Activated CD8-positive, alpha-beta memory T cell treated with anti-CD3 and anti-CD28 coated beads, Interleukin-2, amount 50 U/mL, for 1 hour (primary cell): ENCODE measurements around the gene ATXN1L.
"Not testable (repeated sequence)": the region's sequence is repeated elsewhere in the genome, so short reads cannot be mapped to it uniquely, and the experiment has no call there.

Experiments used
- DNase-seq: peaks from one replicate; pipeline ENCODE4 v3.0.0-alpha.2; 2020; ENCODE audit errors: extremely low read depth

Gene ATXN1L, protein sequence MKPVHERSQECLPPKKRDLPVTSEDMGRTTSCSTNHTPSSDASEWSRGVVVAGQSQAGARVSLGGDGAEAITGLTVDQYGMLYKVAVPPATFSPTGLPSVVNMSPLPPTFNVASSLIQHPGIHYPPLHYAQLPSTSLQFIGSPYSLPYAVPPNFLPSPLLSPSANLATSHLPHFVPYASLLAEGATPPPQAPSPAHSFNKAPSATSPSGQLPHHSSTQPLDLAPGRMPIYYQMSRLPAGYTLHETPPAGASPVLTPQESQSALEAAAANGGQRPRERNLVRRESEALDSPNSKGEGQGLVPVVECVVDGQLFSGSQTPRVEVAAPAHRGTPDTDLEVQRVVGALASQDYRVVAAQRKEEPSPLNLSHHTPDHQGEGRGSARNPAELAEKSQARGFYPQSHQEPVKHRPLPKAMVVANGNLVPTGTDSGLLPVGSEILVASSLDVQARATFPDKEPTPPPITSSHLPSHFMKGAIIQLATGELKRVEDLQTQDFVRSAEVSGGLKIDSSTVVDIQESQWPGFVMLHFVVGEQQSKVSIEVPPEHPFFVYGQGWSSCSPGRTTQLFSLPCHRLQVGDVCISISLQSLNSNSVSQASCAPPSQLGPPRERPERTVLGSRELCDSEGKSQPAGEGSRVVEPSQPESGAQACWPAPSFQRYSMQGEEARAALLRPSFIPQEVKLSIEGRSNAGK

DNA sequence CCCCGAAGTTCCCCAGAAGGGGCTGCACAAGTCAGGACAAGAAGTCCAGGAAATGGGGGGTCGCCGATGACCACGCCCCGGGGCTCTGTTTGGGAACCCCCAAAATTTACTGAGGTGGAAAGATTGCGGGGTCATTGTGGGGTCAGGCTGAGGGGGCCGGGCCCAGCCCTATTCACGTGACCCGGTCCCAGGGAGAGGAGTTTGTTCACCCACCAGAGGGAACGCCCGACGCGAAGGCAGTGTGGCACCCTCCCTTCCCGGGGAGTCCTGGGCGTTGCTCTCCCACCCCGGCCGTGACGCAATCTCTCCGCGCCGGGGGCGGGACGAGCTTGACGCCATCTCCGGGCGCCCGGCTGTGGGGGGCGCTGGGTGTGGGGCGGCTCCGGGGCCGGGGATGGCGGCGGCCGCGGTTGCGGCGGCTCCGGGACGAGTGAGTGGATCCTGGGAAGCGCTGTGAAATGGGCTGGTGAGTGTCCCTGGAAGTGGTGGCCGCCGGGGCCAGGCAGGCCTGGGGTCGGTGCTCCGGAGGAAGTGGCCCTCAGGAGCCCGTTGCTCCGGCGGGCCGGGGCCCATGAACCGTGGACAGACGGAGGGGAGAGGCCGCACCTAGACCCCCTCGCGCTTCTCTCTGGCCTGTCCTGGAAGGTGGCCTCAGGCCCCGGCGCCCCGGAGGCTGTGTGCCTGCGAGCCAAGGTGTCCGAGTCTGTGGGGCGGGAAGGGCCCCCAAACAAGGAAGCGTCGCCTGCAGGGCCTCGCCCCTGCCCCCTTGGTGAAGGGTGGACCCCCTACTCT, at the start of gene ATXN1L:
ATXN1L (plus strand) TSS at position 338 of the 792 bp plus-strand sequence. CDS start 3,765 bp downstream, outside the sequence.
- peak; percentile 79 for DNase-seq

DNA sequence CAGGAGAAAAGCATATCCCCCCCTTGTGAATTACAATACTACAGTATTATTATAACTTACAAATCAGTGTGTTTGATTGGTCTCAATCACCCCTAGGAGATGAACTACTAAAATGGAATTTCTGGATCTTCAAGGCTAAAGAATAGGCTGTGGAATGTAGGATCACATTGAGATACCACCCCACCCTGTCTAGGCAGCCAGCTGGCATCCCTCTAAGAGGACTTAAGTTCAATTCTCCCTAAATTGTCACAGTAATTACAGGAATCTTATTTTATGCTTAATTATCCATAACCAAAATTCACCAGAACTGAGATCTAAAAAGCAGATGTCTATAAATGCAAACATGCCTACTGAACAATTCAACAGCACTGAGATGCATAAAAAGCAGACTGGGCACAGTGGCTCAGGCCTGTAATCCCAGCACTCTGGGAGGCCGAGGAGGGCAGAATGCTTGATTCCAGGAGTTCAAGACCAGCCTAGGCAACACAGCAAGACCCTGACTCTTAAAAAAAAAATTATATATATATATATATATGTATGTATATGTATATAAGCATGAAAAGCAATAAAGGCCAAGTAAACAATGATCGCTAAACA, 49.2 kb upstream of the ATXN1L start:
- DNase-seq = no peak

DNA sequence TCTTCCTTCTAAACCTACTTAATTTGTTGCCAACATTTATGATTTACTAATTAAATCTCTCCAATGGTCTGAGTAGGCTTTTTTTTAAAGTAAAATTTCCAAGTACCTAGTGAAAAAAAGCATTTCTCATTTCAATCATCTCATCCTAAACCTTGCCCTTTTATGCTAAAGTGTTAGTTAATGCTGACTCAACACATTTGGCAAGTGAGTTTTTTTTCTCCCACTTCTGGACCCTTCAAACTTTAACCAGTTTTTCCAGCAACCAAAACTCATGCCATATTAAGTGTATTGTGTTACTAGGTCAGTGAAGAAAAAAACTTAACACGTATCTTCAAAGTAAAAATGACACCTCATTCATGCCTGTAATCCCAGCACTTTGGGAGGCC, 42.5 kb upstream of the ATXN1L start:
- DNase-seq = no peak

DNA sequence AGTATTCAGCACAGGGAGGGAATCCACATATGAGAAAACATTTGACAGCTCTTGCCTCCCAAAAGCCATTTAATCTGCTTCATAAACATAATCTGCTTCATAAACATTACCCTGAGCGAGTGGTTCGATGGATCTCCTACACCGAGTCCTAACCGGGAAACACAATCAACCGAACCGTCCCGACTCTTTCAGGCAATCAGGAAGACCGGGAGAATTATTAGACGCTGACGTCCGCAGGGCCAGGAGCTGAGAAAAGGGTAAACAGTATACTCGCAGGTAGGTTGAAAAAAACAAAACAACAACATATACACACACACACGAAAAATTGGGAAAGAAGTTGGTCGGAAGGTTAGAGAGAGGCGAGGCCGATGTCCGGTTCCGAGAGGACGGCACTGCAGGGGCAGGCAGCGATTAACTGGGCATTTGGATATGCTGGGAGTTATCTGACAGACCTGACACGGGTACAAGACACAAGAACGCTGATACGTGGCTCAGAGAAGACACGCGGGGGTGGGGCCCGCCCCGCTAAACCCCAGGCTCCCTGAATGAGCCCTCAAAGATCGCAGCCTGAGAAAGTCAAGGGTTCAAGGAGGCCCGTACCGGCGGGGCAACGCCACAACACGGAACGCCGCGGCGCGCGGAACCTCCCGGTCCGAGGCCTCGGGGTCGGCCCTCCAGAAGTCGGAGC, 37.7 kb upstream of the ATXN1L start:
- DNase-seq = no peak

DNA sequence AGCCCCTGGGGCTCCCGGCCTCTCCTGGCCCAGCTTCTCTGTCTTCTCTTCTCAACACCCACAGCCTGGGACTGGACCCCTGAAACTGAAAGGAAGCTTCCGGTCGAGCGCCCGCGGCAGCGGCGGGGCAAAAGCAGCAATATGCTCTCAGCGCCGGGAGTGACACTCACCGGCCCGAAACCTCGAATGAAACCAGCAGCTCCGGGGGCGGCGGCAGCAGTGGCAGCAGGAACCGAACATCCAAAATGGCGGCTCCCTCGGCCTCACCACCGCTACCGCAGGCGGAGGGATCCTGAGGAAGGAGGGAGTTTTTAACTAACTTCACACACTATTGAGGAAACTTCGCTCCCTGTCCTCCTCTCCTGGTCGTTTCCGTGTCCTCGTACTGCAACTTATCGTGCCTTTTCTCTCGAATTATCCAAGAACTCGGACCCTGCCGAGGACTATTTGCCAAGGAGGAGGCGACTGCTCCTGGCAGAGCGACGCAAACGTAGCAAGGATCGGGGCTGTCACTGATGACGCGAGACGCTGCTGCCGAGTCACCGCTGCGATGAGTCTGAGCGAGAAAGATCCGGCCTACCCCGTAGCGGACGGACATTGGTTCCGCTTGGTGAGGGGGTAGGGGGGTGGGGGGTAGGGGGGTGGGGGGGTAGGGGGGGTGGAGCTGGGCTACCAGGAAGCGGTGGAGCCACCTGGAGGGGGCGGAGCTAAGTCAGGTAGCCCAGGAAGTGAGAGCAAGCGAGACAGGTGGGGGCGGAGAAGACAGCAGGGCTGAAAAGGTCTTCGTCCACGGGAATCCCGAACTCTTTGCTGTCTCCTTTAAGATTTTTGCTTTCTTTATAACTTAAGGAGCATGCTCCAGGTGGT, 37.0 kb upstream of the ATXN1L start, which contains the start of gene AP1G1:
AP1G1 (minus strand) TSS at position 242 of the 867 bp plus-strand sequence. CDS start 19,355 bp downstream, outside the sequence.
- peak; percentile 93 for DNase-seq

DNA sequence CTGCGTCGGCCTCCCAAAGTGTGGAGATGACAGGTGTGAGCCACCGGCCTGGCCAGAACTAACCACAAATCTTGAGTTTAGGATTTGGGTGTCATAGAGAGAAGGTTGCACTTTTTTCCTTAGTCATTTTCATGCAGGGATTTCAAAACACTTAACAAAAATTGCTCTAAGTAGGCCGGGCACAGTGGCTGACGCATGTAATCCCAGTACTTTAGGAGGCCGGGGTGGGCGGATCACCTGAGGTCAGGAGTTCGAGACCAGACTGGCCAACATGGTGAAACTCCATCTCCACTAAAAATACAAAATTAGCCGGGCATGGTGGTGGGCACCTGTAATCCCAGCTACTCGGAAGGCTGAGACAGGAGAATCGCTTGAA, 35.6 kb upstream of the ATXN1L start:
- DNase-seq = not testable (repeated sequence)

DNA sequence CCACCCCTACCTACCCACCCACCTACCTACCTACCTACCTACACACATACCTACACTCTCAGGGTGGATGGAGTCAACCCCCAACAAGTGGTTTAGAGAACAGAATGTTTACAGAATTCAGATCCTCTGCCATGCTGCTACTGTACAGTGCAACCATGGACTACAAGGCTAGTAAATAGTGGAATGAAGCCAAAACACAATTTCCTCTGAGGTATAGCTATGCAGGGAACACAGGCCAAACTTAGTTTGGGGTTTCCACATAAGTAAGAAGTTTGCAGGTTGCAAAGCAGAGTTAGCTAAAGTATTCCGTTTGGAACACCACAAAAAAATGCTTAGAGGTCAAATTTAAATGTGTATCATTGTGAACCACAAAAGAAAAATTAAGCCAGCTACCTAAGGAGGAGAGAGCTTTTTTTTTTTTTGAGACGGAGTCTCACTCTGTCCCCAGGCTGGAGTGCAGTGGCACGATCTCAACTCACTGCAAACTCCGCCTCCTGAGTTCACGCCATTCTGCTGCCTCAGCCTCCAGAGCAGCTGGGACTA, 34.4 kb upstream of the ATXN1L start:
- no peak for DNase-seq

DNA sequence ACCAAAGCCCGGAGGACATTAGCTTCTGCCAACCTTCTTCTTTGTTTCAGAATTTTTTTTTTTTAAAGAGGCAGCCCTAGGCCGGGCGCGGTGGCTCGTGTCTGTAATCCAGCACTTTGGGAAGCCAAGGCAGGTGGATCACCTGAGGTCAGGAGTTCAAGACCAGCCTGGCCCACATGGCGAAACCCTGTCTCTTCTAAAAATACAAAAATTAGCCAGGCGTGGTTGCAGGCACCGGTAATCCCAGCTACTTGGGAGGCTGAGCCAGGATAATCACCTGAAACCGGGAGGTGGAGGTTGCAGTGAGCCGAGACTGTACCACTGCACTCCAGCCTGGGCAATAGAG, 28.6 kb upstream of the ATXN1L start:
- not testable (repeated sequence) for DNase-seq

DNA sequence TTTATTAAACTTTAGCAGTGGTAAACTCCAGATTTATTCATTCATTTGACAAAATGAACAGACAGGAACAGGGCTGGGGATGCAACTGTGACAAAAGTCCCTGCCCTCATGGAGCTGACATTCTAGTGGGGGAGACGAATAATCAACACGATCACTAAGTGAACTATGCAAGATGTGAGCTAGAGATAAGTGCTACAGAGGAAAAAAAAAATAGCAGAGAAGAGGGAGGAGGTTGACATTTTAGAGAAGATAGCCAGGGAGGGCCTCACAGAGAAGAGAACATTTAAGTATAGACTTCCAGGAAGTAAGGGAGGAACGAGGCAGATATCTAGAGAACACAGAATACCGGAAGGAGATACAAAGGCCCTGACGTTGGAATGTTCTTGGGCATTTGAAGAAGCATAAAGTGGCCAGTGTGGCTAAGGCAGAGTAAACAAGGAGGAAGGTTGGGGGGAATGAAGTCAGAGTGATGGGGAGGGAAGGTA, 19.2 kb upstream of the ATXN1L start:
- no peak for DNase-seq

DNA sequence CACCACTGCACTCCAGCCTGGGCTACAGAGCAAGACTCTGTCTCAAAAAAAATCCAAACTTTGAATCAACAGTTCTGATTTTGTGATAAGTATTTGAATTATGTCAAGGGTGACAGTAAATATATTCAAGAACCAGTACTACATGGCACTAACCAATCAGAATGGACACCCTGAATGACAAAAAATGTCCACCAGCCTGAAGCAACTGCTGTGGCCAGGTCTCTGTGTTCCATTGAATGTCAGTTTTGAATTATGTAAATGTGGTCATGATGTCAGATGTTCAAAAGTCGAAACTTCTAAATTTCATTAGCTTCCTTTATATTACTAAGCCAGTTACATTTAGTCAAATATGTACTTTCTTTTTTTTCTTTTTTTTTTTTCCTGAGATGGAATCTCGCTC, 15.4 kb upstream of the ATXN1L start:
- no peak for DNase-seq

DNA sequence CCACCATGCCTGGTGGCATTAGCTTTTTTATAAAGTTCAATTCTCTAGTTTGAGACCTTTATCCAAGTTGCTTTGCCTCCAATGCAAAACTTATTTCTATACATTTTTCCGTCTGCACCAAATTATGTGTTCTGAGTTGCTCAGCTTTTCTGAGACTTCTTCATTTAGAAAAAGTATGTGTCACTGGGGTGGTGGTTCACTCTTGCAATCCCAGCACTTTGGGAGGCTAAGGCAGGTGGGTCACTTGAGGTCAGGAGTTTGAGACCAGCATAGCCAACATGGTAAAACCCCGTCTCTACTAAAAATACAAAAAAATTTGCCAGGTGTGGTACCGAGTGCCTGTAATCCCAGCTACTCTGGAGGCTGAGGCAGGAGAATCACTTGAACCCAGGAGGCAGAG, 14.1 kb upstream of the ATXN1L start:
- not testable (repeated sequence) for DNase-seq

DNA sequence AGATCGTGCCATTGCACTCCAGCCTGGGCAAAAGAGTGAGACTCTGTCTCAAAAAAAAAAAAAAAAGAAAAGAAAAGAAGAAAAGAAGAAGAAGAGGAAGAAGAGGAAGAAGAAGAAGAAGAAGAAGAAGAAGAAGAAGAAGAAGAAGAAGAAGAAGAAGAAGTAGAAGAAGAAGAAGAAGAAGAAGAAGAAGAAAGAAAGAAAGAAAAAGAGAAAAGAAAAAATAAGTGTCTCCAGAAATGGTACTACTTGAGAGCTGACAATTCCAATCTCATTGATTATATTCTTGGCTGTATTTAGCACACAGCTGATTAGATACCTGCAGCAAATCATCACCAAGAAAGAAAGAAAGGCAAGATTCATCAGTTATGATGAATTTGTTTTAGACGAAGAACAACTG, 13.7 kb upstream of the ATXN1L start:
- DNase-seq = not testable (repeated sequence)

DNA sequence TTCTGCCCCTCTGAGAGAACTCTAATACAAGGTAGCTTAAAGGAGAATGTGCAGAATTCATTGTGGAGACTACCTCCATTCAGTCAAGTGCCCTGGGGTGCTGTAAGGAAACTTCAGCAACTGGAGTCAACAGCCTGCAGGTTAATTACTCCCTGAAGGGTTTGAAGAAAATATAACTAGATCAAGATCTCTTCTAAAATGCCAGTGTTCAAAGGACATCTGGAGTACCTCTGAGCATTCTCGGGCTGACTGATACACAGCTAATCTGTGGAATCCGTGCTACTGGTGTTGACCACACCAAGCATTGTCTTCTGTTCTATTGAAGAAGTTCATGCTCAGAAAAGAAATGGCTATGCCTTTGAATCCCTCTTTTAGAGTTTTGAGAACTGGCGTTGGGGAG, 11.5 kb upstream of the ATXN1L start:
- no peak for DNase-seq

DNA sequence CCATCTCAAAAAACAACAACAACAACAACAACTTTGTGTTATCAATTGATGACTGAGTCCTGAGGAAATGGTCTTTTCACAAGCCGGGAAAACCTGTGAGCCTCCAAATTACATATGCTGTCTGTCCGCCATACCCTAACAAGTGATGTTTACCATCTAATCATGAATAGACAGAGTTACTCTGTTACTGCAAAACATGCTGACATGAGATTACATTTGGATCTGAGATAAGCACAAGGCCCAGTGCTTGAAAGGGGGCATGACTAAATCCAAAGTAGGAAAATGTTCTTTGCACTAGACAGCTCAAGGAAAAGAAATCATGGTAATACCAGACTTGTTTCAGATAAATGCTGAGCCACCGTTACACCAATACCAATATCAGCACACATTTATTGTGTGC, 8.6 kb upstream of the ATXN1L start:
- no peak for DNase-seq

DNA sequence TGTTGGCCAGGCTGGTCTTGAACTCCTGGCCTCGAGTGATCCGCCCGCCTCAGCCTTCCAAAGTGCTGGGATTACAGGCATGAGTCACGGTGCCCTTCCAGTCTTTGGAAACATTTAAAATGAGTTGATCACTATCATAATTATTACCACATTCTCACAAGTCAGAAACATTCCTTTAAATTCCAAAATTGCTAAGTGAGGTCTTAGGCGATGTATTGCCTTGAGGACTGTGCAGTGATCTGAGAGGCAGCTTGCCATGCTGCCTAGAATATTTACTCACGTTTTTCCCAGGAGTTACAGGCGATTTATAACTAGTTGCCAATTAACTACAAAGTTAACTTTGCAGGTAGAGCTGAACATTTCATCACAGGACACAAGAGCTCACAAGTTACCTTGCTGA, 5.7 kb upstream of the ATXN1L start:
- DNase-seq = no peak

DNA sequence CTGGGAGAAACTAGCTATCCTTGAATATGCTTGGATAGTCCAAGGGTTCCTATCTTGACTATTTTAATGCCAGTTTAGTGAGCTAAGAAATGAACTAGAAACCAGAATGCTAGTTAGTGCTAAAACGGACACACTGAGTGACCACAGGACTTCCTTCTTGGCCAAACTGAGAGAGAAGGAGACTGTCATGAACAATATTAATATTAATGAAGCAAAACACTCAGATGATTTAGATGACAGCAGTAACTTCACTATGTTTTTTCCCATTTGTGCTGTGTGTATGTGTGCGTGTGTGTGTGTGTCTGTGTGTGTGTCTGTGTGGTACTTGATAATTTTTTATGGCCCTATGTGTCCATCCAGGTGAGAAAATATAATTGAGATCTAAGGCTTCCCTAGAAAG, 2.2 kb upstream of the ATXN1L start:
- no peak for DNase-seq

DNA sequence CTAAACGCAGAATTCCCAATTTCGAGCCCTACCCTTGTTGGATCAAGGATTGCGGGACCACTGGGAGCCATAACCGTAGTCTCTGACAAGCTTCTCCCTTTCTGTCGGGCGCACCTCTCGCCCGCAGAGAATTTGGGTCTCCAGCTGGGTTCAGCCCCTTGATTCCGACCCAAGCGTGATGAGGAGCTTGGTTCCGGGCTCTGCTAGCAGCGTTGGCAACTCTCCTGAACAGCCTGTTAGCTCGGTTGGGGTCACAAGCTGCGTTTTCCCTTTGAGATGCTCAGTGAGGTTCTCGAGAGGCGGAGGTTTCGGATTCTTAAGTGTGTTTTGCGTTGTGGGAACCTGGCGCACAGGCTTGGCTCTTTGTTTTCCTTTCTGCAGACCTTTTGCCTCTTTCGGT, 655 bp downstream of the ATXN1L start:
- DNase-seq = no peak

DNA sequence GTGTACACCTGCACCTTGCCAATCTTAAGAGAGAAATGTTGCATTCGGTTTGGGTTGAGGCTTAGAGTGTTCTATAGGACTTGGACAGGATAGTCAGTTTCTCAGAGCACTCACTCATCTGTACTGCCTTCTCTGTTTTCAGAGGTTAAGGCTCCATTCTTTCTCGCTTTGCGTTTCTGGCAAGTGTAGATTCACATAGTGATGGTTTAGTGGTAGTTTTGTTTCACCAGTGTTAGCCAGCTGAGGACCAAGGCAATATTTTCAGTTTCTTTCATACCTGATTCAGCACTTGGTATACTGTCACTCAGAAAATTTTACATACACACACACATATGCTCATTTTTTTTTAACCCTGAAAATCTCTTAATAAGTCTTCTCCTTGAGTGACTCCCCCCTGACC, 1.3 kb downstream of the ATXN1L start:
- DNase-seq = no peak

DNA sequence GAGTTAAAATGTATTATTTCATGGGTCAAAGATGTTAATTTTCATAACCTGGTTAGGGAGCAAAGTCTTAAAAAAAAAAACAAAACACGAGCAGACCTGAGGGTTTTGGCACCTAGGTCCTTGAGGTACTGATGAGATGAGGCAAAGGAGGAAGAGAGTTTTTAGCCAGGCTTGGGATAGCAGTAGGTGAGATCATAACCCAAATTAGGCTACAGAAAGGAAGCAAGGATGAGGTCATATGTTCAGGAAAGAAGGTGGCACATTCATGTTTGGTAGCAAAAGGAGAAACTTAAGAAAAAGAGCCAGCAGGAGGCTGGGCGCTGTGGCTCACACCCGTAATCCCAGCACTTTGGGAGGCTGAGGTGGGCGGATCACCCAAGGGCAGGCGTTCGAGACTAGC, 2.8 kb downstream of the ATXN1L start:
- no peak for DNase-seq

DNA sequence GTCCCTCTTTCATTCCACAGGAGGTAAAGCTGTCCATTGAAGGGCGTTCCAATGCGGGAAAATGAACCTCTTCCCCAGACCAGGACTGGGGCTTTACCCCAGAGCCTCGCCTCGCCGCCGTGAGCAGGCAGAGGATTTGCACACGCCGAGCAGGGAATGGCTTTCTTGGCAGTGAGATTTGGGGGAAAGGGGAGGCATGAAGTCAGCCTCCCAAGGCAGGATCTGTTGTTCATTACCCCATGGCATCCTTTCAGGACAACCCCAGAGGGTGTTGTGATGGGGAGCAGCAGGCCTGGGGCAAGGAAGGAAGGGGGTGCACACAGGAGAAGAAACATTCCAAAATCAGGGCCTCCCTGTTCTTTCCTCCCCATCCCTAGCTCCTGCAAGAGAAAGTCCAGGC, 6.0 kb downstream of the ATXN1L start:
- DNase-seq = no peak
